HT1080 (cell line): ENCODE measurements around the gene POLR2E. TPM values are rescaled to one million over a fixed set of nuclear protein-coding genes. Genes with fewer than 3 reads are reported as not detected.
"Not testable (repeated sequence)": the region's sequence is repeated elsewhere in the genome, so short reads cannot be mapped to it uniquely, and the experiment has no call there.

Source experiments
- DNase-seq: peaks from one replicate; pipeline ENCODE4 v3.0.0-alpha.2; 2015; ENCODE audit warnings: low read depth
- polyA plus RNA-seq, 2 experiments: library from polyadenylated mRNA; depleted of rRNA; stranded (reverse); fragments of >200 nt; gene quantifications; 2 replicates each; pipeline ENCODE4 v1.2.3, GENCODE V29; 2015
- total RNA-seq: library from RNA; depleted of rRNA; stranded (reverse); fragments of >200 nt; shearing (Covaris generic); gene quantifications from 2 replicates; pipeline ENCODE4 v1.2.3, GENCODE V29; 2014; rRNA removed

Gene POLR2E
- total RNA-seq = 231 and 271 TPM in 2 replicates
- 266 and 300 TPM in 2 replicates for polyA plus RNA-seq (2015; cell fraction: cytosol; rRNA removed)
- polyA plus RNA-seq (2015; cell fraction: nucleus; rRNA removed) = 95.3 and 112 TPM in 2 replicates

- DNase-seq = peak; percentile 93
Observed at GRCh38 chr19:1094978-1095701, at the start of gene POLR2E. Gene POLR2E, minus strand, starts transcription at chr19:1095375. Its CDS starts 60 bp downstream, at chr19:1095315.

DNA sequence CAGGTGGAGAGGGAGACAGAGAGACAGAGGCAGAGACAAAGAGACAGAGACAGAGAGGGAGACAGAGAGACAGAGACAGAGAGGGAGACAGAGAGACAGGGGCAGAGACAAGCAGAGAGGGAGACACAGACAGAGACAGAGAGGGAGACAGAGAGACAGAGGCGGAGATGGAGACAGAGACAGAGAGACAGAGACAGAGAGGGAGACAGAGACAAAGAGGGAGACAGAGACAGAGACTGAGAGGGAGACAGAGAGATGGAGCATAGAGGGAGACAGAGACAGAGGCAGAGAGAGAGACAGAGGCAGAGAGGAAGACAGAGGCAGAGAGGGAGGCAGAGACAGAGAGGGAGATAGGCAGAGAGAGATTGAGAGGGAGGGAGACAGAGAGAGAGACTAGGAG, 49.6 kb upstream of the POLR2E start:
- DNase-seq = no peak

DNA sequence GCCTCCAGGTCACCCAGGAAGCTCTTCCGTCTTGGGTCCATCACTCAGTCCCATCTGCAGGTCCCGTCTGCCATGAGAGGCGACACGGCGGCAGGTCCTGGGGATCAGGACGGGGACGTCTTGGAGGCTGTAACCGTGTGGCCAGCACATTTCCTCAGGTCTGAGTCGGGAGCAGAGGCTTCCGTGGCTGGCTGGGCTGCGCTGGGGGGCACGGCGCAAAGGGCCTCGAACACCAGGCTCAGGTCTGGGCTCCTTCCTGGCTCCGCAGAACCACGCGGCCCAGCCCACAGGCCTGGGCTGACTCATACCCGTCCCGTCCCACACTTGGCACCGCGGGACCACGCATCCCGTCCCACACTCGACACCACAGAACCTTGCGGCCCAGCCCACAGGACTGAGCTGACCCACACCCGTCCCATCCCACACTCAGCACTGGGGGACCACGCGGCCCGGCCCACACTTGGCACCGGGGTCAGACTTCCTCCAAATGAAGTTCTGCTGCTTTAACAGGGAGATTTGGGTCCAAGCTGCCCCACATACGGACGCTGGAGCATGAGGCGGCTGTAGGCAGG, 48.7 kb upstream of the POLR2E start:
- DNase-seq = no peak

DNA sequence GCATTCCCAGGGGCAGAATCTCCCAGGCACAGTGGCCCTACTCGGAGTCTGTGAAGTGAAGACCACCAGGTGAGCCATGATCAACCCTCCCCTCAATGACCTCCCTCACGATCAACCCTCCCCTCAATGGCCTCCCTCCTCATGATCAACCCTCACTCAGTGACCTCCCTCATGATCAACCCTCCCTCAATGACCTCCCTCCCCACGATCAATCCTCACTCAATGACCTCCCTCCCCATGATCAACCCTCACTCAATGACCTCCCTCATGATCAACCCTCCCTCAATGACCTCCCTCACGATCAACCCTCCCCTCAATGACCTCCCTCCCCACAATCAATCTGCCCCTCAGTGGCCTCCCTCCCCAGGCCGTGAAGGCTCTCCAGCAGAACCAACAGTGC, 46.8 kb upstream of the POLR2E start:
- no peak for DNase-seq

GRCh38 chr19:1140272-1141027, 45.3 kb upstream of the POLR2E start:
- DNase-seq = no peak

GRCh38 chr19:1139126-1139525, 44.0 kb upstream of the POLR2E start:
- DNase-seq = no peak

- no peak for DNase-seq
Observed at GRCh38 chr19:1138121-1138520, 42.9 kb upstream of the POLR2E start.

DNA sequence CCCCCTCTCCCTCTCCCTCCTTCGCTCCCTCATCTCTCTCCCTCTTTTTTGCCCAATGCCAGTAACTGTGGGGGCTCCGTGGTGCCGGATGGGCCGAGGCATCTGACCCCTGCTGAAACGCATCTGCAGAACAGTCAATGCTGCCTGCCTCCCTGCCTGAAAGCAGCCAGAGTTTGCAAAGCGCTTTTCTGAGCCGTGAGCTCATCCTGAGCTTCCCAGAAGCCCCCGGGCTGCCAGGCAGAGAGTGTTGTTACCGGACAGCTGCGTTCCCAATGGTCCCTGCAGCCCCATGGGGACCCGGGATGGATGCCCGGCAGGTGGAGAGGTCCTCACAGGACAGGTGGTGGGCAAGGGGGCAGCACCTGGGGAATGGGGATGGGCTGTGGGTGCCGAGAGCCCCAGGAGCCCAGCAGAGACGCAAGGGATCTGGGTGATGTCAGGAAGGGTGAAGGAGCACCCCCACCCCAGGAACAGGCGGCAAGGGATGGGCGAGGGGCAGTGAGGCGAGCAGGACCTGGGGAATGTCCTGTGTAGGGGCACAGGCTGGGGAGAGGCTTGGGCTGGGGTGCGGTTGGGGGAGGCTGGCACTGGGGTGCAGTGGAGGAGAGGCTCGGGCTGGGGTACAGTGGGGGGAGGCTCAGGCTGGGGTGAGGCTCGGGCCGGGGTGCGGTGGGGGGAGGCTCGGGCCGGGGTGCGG, 41.6 kb upstream of the POLR2E start:
- no peak for DNase-seq

DNA sequence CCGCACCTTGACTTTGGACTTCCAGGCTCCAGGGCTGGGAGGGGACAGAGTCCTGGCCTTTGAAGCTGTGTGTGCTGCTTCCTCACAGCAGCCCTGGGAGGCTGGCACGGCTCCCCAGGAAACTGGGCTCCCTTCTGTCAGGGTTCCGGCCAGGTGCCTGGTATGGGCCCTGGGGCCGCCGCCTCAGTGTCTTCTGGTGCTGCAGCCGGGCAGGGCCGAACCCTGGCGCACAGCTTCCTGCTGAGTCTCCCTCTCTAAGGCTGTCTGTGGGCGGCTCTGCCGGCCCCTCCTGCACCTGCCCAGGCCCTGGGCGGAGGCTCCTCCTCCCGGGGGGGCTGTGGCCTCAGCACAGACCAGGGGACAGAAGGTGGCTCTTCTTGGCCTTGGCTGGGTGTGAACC, 41.0 kb upstream of the POLR2E start:
- DNase-seq = no peak

GRCh38 chr19:1135454-1135853, 40.3 kb upstream of the POLR2E start:
- DNase-seq = no peak

DNA sequence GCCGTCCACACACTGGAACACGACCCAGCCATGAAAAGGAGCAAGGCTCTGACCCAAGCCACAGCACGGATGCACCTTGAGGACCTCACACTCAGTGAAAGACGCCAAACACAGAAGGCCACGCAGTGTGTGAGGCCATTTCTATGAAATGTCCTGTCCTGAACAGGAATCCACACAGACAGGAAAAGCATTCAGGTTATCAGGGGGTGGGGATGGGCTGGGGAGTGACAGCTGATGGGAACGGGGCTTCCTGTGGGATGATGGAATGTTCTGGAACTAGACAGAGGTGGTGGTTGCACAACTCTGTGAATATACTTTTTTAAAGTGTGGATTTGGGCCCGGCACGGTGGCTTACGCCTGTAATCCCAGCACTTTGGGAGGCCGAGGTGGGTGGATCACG, 39.3 kb upstream of the POLR2E start:
- DNase-seq = no peak

- no peak for DNase-seq
Observed at GRCh38 chr19:1133471-1133929, 38.3 kb upstream of the POLR2E start.

GRCh38 chr19:1132552-1133383, 37.6 kb upstream of the POLR2E start:
- no peak for DNase-seq

GRCh38 chr19:1131718-1132551, 36.8 kb upstream of the POLR2E start:
- DNase-seq = peak; percentile 80

DNA sequence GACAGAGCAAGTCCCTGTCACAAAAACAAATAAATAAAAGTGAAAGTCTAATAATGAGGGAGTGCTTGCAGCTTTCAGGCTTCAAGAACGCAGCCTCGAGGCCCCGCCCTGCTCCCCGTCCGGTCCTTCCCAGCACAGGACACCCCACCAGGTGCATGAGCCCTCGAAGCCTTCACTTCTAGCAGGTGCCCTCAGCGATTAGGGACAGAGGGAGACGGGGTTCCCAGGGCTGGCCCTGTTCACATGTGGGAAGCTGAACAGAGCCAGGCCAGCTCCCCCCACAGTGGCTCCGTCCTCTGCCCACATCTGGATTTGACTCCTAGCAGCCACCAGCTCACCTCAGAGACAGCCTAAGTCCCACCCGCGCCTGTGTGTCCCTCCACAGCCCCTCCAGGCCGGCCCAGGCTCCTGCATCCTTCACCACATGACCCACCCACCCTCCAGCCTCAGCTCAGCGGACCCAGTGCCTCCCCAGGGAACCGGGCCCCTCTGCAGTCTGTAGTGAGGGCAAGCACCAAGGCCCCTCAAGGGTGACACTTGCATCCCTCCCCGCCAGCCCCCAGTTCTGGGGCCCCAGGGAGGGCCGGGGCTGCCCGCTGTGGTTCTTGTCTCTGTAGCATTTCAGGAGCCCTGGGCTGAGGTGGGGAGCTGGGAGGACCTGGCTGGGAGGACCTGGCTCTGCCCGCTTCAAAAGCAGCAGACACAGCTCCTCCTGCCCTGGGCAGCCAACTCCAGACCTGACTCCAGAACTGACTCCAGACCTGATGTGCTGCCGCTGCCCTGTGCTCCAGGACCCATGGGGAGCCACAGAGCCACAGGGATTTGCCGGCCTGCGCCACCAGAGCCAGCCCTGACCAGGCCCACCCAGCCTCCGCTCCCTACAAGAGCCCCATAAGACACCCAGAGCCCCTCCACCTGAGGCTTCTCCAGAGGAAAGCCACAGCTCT, 35.9 kb upstream of the POLR2E start:
- no peak for DNase-seq

DNA sequence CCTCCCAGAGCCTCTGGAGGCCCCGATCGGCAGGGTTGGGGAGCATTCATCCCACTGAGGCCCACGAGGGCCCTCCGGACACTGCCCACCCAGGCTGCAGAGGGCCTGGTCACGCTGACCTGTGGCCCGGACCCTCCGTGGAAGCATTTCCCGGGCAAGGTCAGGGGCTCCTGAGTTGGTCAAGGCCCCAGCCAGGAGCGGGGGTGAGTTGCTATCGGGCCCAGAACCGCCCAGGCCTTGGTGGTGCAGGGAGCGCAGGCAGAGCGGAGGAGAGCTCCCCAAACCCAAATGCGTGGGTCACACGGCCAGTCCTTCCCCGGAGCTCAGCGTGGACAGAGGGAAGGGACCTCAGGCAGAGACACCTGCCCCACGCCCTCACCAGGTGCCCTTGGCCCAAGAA, 34.4 kb upstream of the POLR2E start:
- no peak for DNase-seq

GRCh38 chr19:1129084-1129483, 33.9 kb upstream of the POLR2E start:
- DNase-seq = not testable (repeated sequence)

DNA sequence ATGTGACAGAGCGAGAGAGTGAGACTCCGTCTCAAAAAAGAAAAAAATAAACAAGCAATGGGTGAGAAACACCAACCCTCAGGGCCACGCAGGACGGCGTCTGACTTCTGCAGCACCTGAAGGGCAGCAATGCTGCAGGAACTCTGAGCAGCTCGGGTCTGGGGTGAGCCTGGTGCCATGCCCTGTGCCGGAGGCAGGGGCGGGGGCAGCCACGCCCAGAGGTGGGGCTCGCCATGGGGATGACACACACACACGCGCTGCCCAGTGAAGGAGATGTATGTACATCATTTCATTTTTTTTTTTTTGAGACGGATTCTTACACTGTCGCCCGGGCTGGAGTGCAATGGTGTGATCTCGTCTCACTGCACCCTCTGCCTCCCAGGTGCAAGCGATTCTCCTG, 32.9 kb upstream of the POLR2E start:
- DNase-seq = no peak
